ENCODE data around the gene VN1R2. TPM values are rescaled to one million over a fixed set of nuclear protein-coding genes. Genes with fewer than 3 reads are reported as not detected.
"Not testable (repeated sequence)": the region's sequence is repeated elsewhere in the genome, so short reads cannot be mapped to it uniquely, and the experiment has no call there.

The VN1R2 gene, protein sequence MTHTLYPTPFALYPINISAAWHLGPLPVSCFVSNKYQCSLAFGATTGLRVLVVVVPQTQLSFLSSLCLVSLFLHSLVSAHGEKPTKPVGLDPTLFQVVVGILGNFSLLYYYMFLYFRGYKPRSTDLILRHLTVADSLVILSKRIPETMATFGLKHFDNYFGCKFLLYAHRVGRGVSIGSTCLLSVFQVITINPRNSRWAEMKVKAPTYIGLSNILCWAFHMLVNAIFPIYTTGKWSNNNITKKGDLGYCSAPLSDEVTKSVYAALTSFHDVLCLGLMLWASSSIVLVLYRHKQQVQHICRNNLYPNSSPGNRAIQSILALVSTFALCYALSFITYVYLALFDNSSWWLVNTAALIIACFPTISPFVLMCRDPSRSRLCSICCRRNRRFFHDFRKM
- total RNA-seq (2021) (not detected in 2 replicates), Bru-seq, nascent RNA (not detected), BruChase-seq, experiment 1, labeled RNA remaining after a 2-hour chase (not detected), BruChase-seq, experiment 2, labeled RNA remaining after a 6-hour chase (not detected)
- long read RNA-seq: 0 reads

DNA sequence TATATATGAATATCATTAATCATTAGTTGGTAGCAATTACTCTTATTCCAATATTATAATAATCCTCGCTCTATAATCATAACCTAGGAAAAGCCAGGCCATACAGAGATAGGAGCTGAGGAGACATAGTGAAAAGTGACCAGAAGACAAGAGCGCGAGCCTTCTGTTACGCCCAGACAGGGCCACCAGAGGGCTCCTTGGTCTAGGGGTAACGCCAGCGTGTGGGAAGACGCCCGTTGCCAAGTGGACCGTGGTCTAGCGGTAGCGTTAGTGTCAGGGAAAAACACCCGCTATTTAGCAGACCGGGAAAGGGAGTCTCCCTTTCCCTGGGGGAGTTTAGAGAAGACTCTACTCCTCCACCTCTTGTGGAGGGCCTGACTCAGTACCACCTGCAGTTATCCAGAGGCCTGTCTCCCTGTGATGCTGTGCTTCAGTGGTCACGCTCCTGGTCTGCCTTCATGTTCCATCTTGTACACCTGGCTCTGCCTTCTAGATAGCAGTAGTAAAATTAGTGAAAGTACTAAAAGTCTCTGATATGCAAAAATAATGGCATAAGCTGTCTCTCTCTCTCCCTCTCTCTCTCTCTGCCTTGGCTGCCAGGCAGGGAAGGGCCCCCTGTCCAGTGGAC lies at the start of gene VN1R2:
TSS of gene VN1R2 (plus strand) at position 578 of the 628 bp plus-strand sequence. CDS start 84 bp downstream, outside the sequence.
- H3K4me1 ChIP-seq (ENCODE audit: insufficient read depth, low read length, poor library complexity, severe bottlenecking); H3K27ac ChIP-seq (ENCODE audit: low read depth, low read length, poor library complexity, severe bottlenecking); POLR2A ChIA-PET (ENCODE audit: low non-redundant PET); H3K9me3 ChIP-seq (ENCODE audit: low read depth, low read length, poor library complexity, severe bottlenecking); H3K36me3 ChIP-seq (ENCODE audit: insufficient read depth, low read length, poor library complexity, severe bottlenecking); intact Hi-C loops (cut with micrococcal nuclease; ENCODE audit: unreplicated experiment); H3K27me3 ChIP-seq (replicated peaks; ENCODE audit: insufficient read depth, low read depth, low read length, poor library complexity); CTCF ChIA-PET; H3K4me3 ChIP-seq (ENCODE audit: low read depth, low read length, poor library complexity, severe bottlenecking); DNase-seq (ENCODE audit: low spot score); BruUV-seq (replicated peaks): not testable (repeated sequence)

DNA sequence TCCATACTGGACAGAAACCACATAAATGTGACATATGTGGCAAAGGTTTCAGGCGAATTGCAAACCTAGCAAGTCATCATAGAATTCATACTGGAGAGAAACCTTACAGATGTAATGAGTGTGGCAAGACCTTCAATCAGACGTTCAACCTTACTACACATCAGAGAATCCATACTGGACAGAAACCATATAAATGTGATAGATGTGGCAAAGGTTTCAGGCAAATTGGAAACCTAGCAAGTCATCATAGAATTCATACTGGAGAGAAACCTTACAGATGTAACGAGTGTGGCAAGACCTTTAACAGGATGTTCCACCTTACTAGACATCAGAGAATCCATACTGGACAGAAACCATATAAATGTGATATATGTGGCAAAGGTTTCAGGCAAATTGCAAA lies 46.5 kb upstream of the VN1R2 start:
- H3K36me3 ChIP-seq (ENCODE audit: insufficient read depth, low read length, poor library complexity, severe bottlenecking); CTCF ChIA-PET; POLR2A ChIA-PET (ENCODE audit: low non-redundant PET); DNase-seq (ENCODE audit: low spot score); BruUV-seq (replicated peaks); H3K27me3 ChIP-seq (replicated peaks; ENCODE audit: insufficient read depth, low read depth, low read length, poor library complexity); H3K4me1 ChIP-seq (ENCODE audit: insufficient read depth, low read length, poor library complexity, severe bottlenecking); H3K27ac ChIP-seq (ENCODE audit: low read depth, low read length, poor library complexity, severe bottlenecking); intact Hi-C loops (cut with micrococcal nuclease; ENCODE audit: unreplicated experiment); H3K4me3 ChIP-seq (ENCODE audit: low read depth, low read length, poor library complexity, severe bottlenecking): not testable (repeated sequence)
- peaks cover 42% of the 10 kb centered on the region for H3K9me3 ChIP-seq (ENCODE audit: low read depth, low read length, poor library complexity, severe bottlenecking)

DNA sequence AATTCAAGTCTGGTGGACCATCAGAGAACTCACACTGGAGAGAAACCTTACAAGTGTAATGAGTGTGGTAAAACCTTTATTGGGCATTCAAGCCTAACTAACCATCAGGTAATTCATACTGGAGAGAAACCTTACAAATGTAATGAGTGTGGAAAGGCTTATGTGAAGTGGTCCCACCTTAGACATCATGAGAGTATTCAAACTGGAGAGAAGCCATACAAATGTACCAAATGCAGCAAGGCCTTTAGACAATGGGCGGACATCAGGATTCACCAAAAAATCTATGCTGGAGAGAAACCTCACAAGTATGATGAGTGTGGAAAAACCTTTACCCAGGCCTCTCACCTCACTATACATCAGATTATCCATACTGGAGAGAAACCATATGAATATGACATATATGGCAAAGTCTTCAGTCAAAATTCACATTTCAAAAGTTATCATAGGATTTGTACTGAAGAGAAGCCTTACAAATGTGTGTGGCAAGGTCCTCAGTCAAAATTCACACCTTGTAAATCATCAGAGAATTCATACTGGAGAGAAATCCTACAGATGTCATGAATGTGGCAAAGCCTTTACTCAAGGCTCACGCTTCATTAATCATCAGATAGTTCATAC lies 45.3 kb upstream of the VN1R2 start:
- intact Hi-C loops (cut with micrococcal nuclease; ENCODE audit: unreplicated experiment): no loop called here
- ChIA-PET CTCF (no interaction called here), POLR2A (ENCODE audit: low non-redundant PET) (no interaction called here)
- no peaks in the 10 kb centered on the region for H3K4me1 ChIP-seq (ENCODE audit: insufficient read depth, low read length, poor library complexity, severe bottlenecking)
- no peaks in the 10 kb centered on the region for H3K27me3 ChIP-seq (replicated peaks; ENCODE audit: insufficient read depth, low read depth, low read length, poor library complexity)
- BruUV-seq (replicated peaks): no TSS peak
- H3K9me3 ChIP-seq (ENCODE audit: low read depth, low read length, poor library complexity, severe bottlenecking): peaks cover 48% of the 10 kb centered on the region
- DNase-seq (ENCODE audit: low spot score): no peak
- TF ChIP-seq, protein P1, sequence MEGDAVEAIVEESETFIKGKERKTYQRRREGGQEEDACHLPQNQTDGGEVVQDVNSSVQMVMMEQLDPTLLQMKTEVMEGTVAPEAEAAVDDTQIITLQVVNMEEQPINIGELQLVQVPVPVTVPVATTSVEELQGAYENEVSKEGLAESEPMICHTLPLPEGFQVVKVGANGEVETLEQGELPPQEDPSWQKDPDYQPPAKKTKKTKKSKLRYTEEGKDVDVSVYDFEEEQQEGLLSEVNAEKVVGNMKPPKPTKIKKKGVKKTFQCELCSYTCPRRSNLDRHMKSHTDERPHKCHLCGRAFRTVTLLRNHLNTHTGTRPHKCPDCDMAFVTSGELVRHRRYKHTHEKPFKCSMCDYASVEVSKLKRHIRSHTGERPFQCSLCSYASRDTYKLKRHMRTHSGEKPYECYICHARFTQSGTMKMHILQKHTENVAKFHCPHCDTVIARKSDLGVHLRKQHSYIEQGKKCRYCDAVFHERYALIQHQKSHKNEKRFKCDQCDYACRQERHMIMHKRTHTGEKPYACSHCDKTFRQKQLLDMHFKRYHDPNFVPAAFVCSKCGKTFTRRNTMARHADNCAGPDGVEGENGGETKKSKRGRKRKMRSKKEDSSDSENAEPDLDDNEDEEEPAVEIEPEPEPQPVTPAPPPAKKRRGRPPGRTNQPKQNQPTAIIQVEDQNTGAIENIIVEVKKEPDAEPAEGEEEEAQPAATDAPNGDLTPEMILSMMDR (conservative IDR thresholded peaks at IDR 0.05; ENCODE audit: low read depth, low read length): no peak
- no peak for TF ChIP-seq EZH2 (IDR thresholded peaks at IDR 0.05; ENCODE audit: borderline replicate concordance, low read depth, low read length, poor library complexity, severe bottlenecking)
- no peak overlapping the region for H3K4me3 ChIP-seq (ENCODE audit: low read depth, low read length, poor library complexity, severe bottlenecking)
- no peak overlapping the region for H3K27ac ChIP-seq (ENCODE audit: low read depth, low read length, poor library complexity, severe bottlenecking)
- H3K36me3 ChIP-seq (ENCODE audit: insufficient read depth, low read length, poor library complexity, severe bottlenecking): no peaks in the 10 kb centered on the region

DNA sequence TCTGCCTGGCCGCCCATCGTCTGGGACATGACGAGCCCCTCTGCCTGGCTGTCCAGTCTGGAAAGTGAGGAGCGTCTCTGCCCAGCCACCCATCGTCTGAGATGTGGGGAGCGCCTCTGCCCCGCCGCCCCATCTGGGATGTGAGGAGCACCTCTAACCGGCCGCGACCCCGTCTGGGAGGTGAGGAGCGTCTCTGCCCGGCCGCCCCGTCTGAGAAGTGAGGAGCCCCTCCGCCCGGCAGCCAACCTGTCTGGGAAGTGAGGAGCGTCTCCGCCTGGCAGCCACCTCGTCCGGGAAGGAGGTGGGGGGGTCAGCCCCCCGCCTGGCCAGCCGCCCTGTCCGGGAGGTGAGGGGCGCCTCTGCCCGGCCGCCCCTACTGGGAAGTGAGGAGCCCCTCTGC lies 35.4 kb upstream of the VN1R2 start:
- H3K36me3 ChIP-seq (ENCODE audit: insufficient read depth, low read length, poor library complexity, severe bottlenecking); H3K27ac ChIP-seq (ENCODE audit: low read depth, low read length, poor library complexity, severe bottlenecking); H3K27me3 ChIP-seq (replicated peaks; ENCODE audit: insufficient read depth, low read depth, low read length, poor library complexity); H3K4me1 ChIP-seq (ENCODE audit: insufficient read depth, low read length, poor library complexity, severe bottlenecking); intact Hi-C loops (cut with micrococcal nuclease; ENCODE audit: unreplicated experiment); CTCF ChIA-PET; BruUV-seq (replicated peaks); H3K4me3 ChIP-seq (ENCODE audit: low read depth, low read length, poor library complexity, severe bottlenecking); DNase-seq (ENCODE audit: low spot score); POLR2A ChIA-PET (ENCODE audit: low non-redundant PET): not testable (repeated sequence)
- peaks cover 19% of the 10 kb centered on the region for H3K9me3 ChIP-seq (ENCODE audit: low read depth, low read length, poor library complexity, severe bottlenecking)

Measured in A673 (cell line).